Occipital lobe (tissue), 2 donors: ENCODE results near the gene HSPA4. TPM values are rescaled to one million over a fixed set of nuclear protein-coding genes. Genes with fewer than 3 reads are reported as not detected.
"Not testable (repeated sequence)": the region's sequence is repeated elsewhere in the genome, so short reads cannot be mapped to it uniquely, and the experiment has no call there.

Experiments
- DNase-seq: peaks from one replicate; lab custom pipeline; 2025; lab: John Stamatoyannopoulos, UW
- total RNA-seq: library from RNA; depleted of rRNA; stranded (reverse); fragments of >200 nt; gene quantifications from one replicate; pipeline ENCODE4 v1.2.3, GENCODE V29; 2014

The HSPA4 gene
- total RNA-seq, 1 donor from 2014 or later = 129 TPM

DNA sequence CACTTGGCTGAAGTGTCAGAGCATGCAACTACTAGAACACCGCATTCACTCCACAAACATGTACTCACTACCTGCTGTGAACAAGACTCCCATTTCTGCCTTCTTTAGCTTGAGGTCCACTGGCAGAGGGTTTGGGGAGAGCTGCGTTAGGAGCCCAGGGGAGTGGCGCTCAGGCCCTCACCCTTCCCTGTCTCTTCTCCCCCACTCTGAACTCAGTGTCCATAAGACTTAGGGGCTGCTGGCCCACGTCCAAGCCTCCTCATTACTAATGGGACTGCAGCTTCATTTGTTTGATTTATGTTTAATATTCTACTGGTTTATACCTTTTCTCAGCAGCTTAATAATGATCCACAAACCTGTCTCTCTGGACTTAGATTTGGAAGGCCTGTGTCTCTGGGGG is 70.9 kb downstream of the HSPA4 start:
- no peak for DNase-seq

DNA sequence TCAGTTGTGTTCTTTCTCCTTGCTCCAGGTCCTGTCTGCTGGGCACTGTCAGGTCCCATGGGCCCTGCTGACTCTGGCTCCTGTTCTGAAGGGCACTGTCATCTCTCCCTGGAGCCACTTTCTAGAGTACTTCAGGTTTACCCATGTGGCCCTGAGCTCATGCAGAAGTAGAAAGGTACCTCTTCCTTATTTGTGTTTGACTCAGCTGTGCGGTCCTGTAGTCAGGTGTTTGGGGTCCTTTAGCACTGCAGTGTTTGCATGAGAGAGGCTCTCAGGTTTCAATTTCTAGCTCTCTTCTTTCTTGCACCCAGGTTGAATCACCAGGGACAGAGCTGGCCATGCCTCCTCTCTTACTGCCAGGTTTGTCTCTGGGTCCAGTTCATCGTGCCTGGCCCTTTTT is 71.5 kb downstream of the HSPA4 start:
- no peak for DNase-seq

DNA sequence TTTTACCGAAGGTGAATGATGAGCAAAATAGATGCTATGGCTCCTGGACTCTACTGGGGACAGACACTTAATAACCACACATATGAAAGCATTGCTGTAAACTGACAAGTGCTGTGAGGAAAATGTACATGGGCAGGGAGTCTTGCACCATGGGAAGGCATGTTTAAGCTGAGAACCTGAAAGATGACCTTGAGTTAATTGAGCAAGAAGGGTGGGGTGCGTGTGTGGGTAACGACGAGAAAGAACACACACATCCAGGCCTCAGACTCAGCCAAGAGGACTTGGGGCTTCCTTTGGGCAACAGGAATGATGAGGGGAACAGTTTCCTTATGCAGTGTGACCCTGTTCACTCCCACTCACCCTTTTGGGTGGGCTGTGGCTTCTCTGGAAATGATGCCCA is 73.1 kb downstream of the HSPA4 start:
- DNase-seq = no peak

DNA sequence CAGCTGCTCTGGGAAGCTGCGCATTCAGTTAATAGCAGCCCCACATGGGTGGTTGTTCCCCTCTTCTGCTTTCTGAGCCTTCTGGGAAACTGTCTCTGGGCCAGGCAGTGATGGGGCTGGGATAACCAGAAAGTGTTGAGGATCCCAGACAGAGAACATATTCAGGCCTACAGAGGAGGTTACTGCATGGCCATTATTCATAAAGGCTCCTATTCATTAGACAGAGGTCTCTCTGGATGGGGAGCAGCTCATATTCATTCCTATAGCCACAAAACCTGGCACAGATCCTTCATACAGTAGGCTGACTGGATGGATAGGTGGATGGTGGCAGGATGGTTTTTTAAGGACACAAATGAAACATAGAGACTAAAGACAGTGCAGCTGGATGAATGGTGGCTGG is 76.3 kb downstream of the HSPA4 start:
- DNase-seq = no peak

DNA sequence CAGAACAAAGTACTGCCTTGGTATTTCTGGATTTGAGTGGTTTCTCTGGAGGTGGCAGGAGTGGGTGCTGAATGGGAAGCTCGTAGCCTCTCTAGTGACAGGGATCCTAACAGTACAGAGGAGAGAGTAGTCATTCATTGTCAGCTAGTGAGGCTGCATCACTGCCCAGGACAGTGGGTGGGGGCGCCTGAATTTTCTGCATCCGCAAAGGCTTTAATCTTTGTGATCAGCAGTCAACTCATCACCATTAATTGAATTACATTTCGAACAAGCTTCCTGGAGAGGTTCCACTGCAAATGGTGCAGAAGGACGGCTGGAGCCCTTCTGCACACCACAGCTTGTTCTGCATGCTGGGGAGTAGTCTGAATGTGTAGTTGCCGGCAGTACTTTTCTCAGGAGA is 77.5 kb downstream of the HSPA4 start:
- no peak for DNase-seq

DNA sequence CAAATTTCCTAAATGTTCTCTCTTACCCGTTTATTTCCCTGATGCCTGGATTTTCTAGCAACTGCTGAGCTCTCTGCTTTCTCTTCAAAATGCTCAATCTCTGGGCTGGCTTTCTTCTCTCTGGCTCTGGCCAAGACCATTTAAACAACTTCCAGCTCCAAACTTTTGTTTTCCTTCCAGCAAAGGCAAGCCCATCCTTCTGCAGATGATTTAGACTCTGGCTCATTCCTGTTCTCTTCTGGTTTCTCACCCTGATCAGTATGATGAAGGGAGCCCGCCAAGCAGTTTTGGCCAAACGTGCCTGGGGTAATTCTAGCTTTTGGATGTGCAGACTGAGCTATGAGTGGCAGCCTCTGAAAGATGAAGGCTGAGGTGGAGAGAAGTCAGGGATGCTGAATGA is 78.1 kb downstream of the HSPA4 start:
- DNase-seq = no peak

DNA sequence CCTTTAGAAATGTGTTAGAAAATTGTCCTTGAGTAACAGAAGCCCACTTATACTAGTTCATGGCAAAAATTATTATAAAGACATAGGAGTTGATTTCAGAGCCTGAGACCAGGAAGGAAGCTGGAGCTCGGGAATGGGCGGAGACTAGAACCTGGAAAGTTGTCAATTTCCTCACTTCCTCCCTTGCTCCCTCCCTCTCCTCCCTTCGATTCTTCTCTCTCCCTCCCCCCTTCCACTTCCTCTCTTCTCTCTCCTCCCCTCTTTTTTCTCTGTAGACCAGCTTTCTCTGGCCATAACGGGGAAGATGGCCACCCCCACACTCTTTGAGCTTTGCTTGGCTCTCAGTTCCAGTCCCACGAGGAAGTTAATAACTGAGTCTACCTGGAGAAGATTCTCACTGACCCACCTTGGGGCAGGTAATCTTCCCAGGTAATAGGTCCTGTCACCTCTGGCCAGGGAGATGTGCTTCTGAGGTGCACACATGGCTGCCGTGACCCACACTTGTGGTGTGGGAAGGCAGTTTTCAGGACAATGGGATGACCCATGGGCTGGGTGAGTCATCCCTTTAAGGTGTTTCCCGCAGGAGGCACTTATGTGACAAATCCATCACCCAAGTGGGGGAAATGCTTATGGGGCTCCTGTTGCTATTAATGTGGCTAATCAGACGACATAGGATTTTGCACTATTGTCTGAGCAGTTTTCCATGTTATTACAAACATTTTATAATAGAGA is 78.7 kb downstream of the HSPA4 start:
- DNase-seq = no peak

DNA sequence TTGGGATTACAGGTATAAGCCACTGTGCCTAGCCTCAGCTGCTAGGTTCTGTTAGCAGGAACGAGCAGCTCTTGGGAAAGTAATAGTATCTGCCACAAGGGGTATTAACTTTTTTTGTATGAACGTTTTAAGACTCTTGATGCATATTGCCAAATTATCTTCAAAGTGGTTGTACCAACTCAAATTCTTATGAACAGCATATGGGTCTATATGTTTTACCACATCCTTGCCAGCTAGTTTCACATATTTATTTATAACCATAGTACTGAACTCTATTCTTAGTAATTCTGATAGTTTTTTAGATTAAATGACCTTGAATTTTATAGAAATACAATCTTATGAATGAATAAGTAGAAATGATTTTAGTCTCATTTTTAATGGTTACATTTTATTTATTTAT is 80.9 kb downstream of the HSPA4 start:
- DNase-seq = no peak

DNA sequence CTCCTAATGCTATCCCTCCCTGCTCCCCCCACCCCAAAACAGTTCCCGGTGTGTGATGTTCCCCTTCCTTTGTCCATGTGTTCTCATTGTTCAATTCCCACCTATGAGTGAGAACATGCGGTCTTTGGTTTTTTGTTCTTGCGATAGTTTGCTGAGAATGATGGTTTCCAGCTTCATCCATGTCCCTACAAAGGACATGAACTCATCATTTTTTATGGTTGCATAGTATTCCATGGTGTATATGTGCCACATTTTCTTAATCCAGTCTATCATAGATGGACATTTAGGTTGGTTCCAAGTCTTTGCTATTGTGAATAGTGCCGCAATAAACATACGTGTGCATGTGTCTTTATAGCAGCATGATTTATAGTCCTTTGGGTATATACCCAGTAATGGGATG is 81.4 kb downstream of the HSPA4 start:
- DNase-seq = not testable (repeated sequence)

DNA sequence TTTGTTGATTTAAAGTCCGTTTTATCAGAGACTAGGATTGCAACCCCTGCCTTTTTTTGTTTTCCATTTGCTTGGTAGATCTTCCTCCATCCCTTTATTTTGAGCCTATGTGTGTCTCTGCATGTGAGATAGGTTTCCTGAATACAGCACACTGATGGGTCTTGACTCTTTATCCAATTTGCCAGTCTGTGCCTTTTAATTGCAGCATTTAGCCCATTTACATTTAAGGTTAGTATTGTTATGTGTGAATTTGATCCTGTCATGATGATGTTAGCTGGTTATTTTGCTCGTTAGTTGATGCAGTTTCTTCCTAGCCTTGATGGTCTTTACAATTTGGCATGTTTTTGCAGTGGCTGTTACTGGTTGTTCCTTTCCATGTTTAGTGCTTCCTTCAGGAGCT is 85.1 kb downstream of the HSPA4 start:
- DNase-seq = not testable (repeated sequence)

DNA sequence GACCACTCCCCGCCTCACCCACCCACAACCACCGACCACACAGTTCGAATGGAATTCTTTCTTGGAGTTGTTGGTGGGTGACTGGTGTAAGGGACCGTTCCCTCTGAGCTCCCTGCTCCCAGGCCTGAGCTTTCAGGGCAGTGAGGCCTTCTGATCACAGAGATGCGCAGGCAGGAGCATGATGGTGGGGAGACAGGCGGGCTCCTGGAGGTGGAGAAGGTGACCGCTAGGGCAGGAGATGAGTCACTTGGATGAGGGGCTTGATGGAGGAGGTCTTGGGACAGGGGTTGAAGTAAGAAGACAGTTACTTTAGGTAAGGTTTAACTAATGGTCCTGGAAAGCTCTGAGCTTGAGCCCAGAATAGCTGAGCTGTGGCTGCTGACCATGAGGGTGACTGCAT is 88.5 kb downstream of the HSPA4 start:
- DNase-seq = no peak

DNA sequence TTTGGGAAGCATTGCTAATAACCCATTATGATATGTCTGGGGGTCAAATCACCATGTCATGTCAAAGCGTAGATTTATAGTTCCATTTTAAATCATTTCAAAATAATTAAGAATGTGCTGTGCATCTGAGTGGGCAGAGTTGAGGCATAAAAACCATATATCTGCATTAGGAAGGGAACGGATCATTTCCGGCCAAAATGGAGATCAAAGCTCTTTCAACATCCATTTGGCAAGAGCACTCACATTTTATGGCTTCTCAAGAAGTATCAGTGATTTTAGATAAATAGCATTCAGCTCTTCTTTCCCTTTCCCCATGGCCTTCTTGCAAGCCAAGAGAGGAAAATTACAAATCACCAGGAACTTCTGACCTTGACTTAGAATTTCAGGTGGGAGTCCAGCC is 89.9 kb downstream of the HSPA4 start:
- no peak for DNase-seq

DNA sequence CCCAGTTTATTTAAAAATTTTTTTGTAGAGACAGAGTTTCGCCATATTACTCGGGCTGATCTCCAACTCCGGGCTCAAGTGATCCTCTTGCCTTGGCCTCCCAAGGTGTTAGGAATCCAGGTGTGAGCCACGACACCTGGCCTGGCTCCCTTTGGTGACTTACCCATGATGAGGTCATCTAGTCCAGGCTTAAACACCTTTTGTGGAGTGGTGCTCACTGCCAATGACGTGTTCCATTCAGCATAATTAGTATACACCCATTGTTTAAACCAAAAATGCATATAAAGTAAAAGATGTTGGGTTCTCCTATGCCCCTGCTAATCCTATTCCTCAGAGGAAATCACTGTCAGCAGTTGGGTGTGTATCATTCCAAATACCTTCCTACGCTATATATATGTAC is 91.0 kb downstream of the HSPA4 start:
- no peak for DNase-seq

DNA sequence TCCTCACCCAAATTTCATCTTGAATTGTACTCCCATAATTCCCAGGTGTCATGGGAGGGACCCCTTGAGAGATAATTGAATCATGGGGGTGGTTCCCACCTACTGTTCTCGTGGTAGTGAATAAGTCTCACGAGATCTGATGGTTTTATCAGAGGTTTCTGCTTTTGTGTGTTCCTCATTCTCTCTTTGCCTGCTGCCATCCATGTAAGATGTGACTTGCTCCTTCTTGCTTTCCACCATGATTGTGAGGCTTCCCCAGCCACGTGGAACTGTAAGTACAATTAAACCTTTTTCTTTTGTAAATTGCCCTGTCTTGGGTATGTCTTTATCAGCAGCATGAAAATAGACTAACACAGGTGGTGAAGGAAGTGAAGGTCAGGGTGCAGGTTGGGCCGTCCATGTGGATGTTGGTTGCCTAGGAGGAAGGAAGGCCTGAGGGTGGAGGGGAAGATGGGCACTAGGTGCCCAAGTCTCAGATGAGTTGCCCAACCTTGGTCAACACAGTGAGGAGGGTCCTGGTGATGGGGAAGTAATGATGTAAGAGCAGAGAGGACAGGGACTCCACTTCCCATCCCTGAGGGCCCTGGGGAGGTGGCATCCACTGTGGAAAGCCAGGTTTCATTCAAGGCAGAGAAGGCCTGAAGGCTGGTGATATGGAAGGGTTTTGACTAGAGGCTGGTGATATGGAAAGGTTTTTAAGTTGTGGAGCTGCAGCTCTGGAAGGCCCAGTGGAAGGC is 92.6 kb downstream of the HSPA4 start:
- no peak for DNase-seq

DNA sequence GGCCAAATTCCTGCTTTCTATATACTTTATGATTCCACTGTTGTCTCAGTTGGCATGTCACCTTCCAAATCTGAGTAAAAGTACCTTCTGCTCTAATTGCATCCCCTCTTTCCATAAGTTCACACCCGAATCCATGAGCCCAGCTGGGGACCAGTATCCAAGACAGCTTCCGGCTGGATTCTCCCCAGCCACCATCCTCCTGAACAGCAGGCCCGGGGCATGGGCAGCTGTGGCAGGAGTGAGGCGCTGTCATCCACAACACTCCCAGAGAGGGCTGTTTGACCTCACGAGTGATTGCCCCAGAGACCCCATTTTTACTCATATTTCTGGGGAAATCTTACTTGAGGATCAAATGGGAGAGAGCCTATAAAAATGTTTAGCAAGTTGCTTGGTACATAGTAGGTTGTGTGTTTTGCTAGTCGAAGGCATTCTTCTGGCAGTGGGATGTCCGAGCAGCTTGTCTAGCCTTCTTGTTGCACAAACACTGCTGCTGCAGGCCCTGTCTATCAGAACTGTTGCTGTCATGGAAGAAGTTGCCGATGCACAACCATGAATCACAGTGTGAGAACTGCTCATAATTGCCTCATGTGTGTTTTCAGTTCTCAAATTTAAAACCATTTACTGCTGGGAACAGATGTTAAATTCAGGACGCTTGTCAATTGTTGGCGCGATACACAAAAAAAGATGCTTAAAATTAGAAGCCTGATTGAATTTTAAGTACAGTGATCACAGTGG is 93.8 kb downstream of the HSPA4 start:
- no peak for DNase-seq

DNA sequence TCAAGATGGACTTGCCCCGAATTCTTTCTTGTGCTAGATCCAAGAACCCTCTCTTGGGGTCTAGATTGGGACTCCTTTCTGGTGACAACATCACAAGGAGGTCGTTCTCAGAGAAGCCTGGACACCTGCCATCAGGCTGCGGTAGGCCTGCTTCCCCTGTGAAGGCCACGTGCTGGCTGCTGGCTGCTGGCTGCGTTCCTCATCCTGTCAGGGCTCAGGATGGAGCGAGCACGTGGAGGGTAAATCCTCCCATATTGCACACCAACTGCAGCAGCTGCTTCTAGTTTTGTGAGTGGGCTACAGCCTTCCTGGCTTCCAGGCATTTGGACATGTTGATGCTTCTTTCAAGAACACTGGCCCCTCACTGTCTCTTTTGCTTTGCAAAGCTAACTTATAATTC is 95.6 kb downstream of the HSPA4 start:
- no peak for DNase-seq

DNA sequence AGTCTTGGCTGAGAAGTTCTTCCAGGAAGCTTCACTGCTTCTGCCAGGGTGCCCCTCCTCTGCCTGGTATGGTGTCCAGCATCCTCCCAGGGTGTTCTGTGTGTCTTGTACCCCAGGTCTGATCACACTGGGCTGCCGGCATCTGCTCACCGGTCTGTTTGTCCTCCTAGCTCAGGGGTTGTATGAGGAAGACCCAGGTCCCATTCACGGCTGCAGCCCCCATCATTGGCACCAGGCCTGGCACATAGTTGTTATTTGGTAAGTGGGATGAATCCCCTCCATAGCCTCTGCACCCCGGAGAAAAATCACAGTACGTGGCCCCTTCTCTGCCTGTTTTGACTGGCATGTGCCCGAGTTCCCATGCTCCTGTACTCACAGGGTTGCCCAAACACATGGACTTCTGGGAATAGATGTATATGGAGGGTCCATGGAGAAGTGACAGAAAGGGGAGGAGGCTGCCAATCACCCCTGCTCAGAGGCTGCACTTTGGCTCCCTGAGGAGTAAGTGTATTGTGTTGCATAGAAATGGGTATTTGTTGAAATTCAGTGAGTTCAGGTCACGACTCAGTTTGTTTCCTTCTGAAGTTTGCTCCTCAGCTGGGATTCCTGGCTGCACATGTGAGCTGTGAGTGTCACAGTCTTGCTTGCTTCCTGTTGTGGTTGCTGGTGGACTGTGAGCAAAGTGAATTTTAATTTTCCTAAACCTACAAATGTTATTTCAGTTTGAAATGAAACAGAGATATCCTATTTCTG is 96.2 kb downstream of the HSPA4 start:
- DNase-seq = no peak

DNA sequence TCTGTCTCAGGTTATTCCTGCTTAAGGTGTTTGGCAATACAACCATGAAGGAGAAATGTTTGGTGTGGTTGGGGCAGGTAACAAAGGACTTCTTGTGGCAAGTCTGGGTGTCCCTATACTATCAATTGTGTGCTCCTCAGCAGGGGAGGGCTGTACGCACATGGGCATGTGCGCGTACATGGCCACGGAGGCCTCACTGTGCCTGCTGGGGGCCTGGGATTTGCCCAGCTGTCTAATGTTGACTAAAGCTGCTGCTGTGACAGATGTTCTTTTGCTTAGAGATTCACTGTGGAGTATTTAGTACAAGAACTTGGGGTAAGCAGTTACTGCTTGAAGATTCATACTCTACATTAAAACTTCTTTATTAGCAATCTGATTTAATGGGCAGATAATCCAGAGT is 97.5 kb downstream of the HSPA4 start:
- DNase-seq = no peak

DNA sequence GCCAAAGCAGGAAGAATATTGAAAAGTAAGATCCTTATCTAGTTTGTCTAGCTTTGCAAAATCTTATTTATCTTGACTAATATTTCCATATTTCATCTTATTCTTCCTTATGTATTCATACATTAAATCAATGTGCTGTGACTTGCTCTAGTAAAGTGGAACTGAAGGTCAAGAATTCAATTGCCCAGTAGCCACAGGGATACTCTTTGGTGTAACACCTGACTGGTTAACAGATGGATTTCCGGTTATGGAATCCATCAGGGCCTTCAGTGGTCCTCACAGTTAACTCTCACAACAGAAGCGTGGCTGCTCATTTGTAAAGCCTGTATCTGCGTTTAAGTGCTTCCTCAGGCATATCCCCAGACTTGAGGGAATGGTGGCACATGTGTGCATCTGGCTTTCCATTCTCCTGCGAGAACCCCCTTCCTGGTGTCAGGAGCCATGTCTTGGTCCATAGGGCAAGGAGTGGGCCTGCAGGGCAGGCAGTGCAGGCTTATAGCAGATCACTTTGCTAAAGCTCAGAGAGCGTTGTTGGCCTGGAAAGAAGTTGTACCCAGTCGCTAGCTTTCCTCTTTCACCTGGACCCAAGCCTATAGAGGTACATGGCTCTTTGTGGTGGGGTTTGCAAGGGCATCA is 99.2 kb downstream of the HSPA4 start:
- DNase-seq = no peak

DNA sequence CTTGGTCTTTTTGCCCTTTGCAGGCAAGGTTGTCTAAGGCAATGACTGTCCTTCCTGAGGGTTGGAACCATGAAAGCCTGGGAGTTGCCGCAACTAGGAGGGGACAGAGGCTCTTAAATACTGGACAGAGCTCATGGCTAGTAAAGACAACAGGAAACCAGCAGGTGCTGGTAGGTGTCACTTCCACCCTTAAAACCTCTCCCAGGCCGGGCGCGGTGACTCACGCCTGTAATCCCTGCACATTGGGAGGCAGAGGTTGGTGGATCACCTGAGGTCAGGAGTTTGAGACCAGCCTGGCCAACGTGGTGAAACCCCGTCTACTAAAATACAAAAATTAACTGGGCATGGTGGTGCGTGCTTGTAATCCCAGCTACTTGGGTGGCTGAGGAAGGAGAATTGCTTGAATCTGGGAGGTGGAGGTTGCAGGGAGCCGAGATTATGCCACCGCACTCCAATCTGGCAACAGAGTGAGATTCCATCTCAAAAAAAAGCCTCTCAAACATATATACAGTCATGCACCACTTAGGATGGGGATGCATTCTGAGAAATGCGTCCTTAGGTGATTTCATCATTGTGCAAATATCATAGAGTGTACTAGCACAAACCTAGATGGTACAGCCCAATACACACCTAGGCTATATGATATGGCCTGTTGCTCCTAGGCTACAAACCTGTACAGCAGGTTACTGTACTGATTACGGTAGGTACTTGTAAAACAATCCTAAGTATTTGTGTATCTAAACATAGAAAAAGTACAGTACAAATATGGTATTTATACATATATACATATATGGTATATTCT is 102.7 kb downstream of the HSPA4 start:
- no peak for DNase-seq
